Skeletal muscle tissue (tissue), 4 donors: ENCODE measurements around the gene HMGB1. TPM values are rescaled to one million over a fixed set of nuclear protein-coding genes. Genes with fewer than 3 reads are reported as not detected.

Source experiments
- H3K27ac ChIP-seq: one replicate; pipeline ENCODE4 v1.7.0; 2013; ENCODE audit warnings: mild to moderate bottlenecking, low read depth, low read length, inconsistent platforms
- H3K27me3 ChIP-seq, 3 donors: one replicate each; pipeline ENCODE4 v1.7.0; 2013; ENCODE audit warnings: low read length in 3 of 3; ENCODE audit not compliant: control insufficient read depth in 3 of 3, insufficient read depth in 3 of 3
- H3K36me3 ChIP-seq, 3 donors: one replicate each; pipeline ENCODE4 v1.7.0; 2013; ENCODE audit warnings: low read length in 3 of 3; ENCODE audit not compliant: control insufficient read depth in 3 of 3, insufficient read depth in 3 of 3
- H3K4me1 ChIP-seq, 3 donors: one replicate each; pipeline ENCODE4 v1.7.0; 2013; ENCODE audit warnings: low read length in 3 of 3, mild to moderate bottlenecking in 3 of 3; ENCODE audit not compliant: control insufficient read depth in 3 of 3, insufficient read depth in 3 of 3
- H3K4me3 ChIP-seq, 3 donors: one replicate each; pipeline ENCODE4 v1.7.0; 2013; ENCODE audit warnings: low read length in 3 of 3
- H3K9ac ChIP-seq, 3 donors: one replicate each; pipeline ENCODE4 v1.7.0; 2013; ENCODE audit warnings: low read length in 3 of 3, mild to moderate bottlenecking in 3 of 3, moderate library complexity in 2 of 3, low read depth in 1 of 3
- H3K9me3 ChIP-seq, 3 donors: one replicate each; pipeline ENCODE4 v1.7.0; 2013; ENCODE audit warnings: low read length in 3 of 3; ENCODE audit not compliant: control insufficient read depth in 3 of 3
- total RNA-seq: library from RNA; depleted of rRNA; stranded (reverse); fragments of >200 nt; gene quantifications from one replicate; pipeline ENCODE4 v1.2.3, GENCODE V29; 2014
- donor health status: Osteomylitis.

HMGB1 gene
- total RNA-seq, 1 donor from 2014 or later = 61.6 TPM

GRCh38 chr13:30406779-30407416 is 58.8 kb downstream of the HMGB1 start:
- no peak overlapping the region for H3K9ac ChIP-seq
- H3K27ac ChIP-seq = no peak overlapping the region

More at GRCh38 chr13:30406779-30407416, 58.8 kb downstream of the HMGB1 start:
- Histone ChIP-seq H3K4me1 (peaks cover 5 to 13% (median 8%) of the 10 kb centered on the region in 3 donors), H3K27me3 (no peaks in the 10 kb centered on the region), H3K4me3 (no peak overlapping the region), H3K9me3 (no peaks in the 10 kb centered on the region), H3K36me3 (no peaks in the 10 kb centered on the region)

Other genes starting within 250 kb of the HMGB1 start
- gene KATNAL1, start 158.4 kb downstream of the HMGB1 start, total RNA-seq = 16.2 TPM
- gene UBE2L5, start 43.4 kb downstream of the HMGB1 start, total RNA-seq = not detected
- 16.2 TPM for gene USPL1, start 152.0 kb upstream of the HMGB1 start, total RNA-seq